K562 (cell line): ENCODE measurements around the gene SHISA5. TPM values are rescaled to one million over a fixed set of nuclear protein-coding genes. Genes with fewer than 3 reads are reported as not detected.

ENCODE experiments used
- BMI1 ChIP-seq: fragments of 150-350 bp; IDR thresholded peaks from 2 replicates; pipeline ENCODE4 v1.6.1; 2014; ENCODE audit warnings: low read length
- C11orf30 ChIP-seq: fragments of 450-650 bp; IDR thresholded peaks from 2 replicates; pipeline ENCODE4 v1.6.1; 2016; ENCODE audit warnings: low read depth, mild to moderate bottlenecking
- CXXC5 ChIP-seq: fragments of 250-450 bp; sonication (Bioruptor Pico); IDR thresholded peaks from 2 replicates; pipeline ENCODE4 v1.8.0; 2022; ENCODE audit warnings: inconsistent platforms, mild to moderate bottlenecking, moderate library complexity
- HDAC8 ChIP-seq: fragments of 450-650 bp; IDR thresholded peaks from 2 replicates; pipeline ENCODE4 v1.6.1; 2016; ENCODE audit warnings: mild to moderate bottlenecking, missing genetic modification characterization, moderate library complexity, missing compliant biosample characterization
- ILK ChIP-seq: fragments of 450-650 bp; IDR thresholded peaks from 2 replicates; pipeline ENCODE4 v1.6.1; 2016; ENCODE audit warnings: missing genetic modification characterization, low read depth, mild to moderate bottlenecking, missing compliant biosample characterization, moderate library complexity, borderline replicate concordance
- POLR2A ChIP-seq: fragments of 450-650 bp; conservative IDR thresholded peaks from 2 replicates; pipeline ENCODE4 v1.6.1; 2016
- SAP30 ChIP-seq: fragments of 200-600 bp; sonication (generic); IDR thresholded peaks from 2 replicates; pipeline ENCODE4 v1.6.1; 2012; ENCODE audit warnings: borderline replicate concordance, low read depth, mild to moderate bottlenecking, moderate library complexity, low read length, control low read depth, inconsistent platforms; ENCODE audit not compliant: insufficient read depth, poor library complexity, severe bottlenecking
- SMC3 ChIP-seq: conservative IDR thresholded peaks from 2 replicates; pipeline ENCODE4 v1.6.1; 2011; ENCODE audit warnings: low read depth, low read length, improper control_type of control experiment; ENCODE audit not compliant: insufficient read depth
- ZFP1 ChIP-seq: fragments of 450-650 bp; formaldehyde crosslinking; IDR thresholded peaks from 2 replicates; pipeline ENCODE4 v1.4.0; 2020; ENCODE audit warnings: mild to moderate bottlenecking, mixed read lengths
- ZFX ChIP-seq: sonication (generic); formaldehyde crosslinking; IDR thresholded peaks from 2 replicates; pipeline ENCODE4 v1.8.0; 2022; ENCODE audit warnings: mild to moderate bottlenecking, missing genetic modification reagents, moderate library complexity
- ZNF57 ChIP-seq: fragments of 450-650 bp; formaldehyde crosslinking; IDR thresholded peaks from 2 replicates; pipeline ENCODE4 v1.4.0; 2020; ENCODE audit warnings: mild to moderate bottlenecking, moderate library complexity
- ZNF830 ChIP-seq: fragments of 250-450 bp; sonication (Bioruptor Pico); IDR thresholded peaks from 2 replicates; pipeline ENCODE4 v1.5.0; 2021; ENCODE audit warnings: mild to moderate bottlenecking
- polyA plus RNA-seq, 8 experiments: library from polyadenylated mRNA; depleted of rRNA in 4 of 8; stranded (reverse) in 5 of 8; unstranded in 3 of 8; fragments of >200 nt; fragmentation: Nextera tagmentation in 2 of 8; fragmentation: Illumina TruSeq in 1 of 8; extraction: Ambion mirVana in 2 of 8; extraction: Trizol in 1 of 8; gene quantifications; 2 replicates each; pipeline versions ENCODE4 v1.2.1 to v1.2.3, GENCODE V29; 2011 to 2014; ENCODE audit warnings: inconsistent platforms in 1 of 8, missing spikeins in 1 of 8
- total RNA-seq, 7 experiments: library from RNA; depleted of rRNA in 6 of 7; stranded (reverse); fragments of >200 nt in 6 of 7; fragmentation: Illumina TruSeq in 2 of 7; extraction: Trizol in 2 of 7; gene quantifications; 2 replicates each; pipeline versions ENCODE4 v1.2.1 to v1.2.3, GENCODE V29; 2011 to 2021; ENCODE audit warnings: low replicate concordance in 1 of 7
- TF ChIP-seq, protein P1 (sequence below): fragments of 450-650 bp; IDR thresholded peaks from 2 replicates; pipeline ENCODE4 v1.6.1; 2016; ENCODE audit warnings: low read depth, mild to moderate bottlenecking, moderate library complexity
- TF ChIP-seq, protein P2 (sequence below): fragments of 250-450 bp; sonication (Bioruptor Pico); IDR thresholded peaks from 2 replicates; pipeline ENCODE4 v1.9.0; 2021; ENCODE audit warnings: mild to moderate bottlenecking, inconsistent platforms
- TF ChIP-seq, protein P3 (sequence below), 2 experiments: fragments of 200-800 bp in 1 of 2; sonication (Bioruptor generic) in 1 of 2; sonication (generic) in 1 of 2; formaldehyde crosslinking in 1 of 2; IDR thresholded peaks in 1 of 2; conservative IDR thresholded peaks in 1 of 2; 2 replicates each; pipeline versions ENCODE4 v1.5.0 to v1.6.1; 2016 to 2020; ENCODE audit warnings: missing compliant biosample characterization in 1 of 2, missing genetic modification characterization in 1 of 2, missing genetic modification reagents in 1 of 2
- TF ChIP-seq, protein P4 (sequence below): fragments of 450-650 bp; formaldehyde crosslinking; IDR thresholded peaks from 2 replicates; pipeline ENCODE4 v1.4.0; 2022; ENCODE audit warnings: missing genetic modification characterization
- TF ChIP-seq, protein P5 (sequence below): fragments of 250-450 bp; sonication (Bioruptor Pico); IDR thresholded peaks from 2 replicates; pipeline ENCODE4 v1.8.0; 2021; ENCODE audit warnings: mild to moderate bottlenecking, moderate library complexity
- TF ChIP-seq, protein P6 (sequence below): fragments of 450-650 bp; IDR thresholded peaks from 2 replicates; pipeline ENCODE4 v1.7.0; 2016; ENCODE audit warnings: borderline replicate concordance

SHISA5 gene
- total and polyA plus RNA-seq, 9 of the 15 experiments (the other 6 are each of a cell fraction or from before 2014, with no cell fraction given), result 8.4 to 85.8 (median 56.1) TPM

DNA sequence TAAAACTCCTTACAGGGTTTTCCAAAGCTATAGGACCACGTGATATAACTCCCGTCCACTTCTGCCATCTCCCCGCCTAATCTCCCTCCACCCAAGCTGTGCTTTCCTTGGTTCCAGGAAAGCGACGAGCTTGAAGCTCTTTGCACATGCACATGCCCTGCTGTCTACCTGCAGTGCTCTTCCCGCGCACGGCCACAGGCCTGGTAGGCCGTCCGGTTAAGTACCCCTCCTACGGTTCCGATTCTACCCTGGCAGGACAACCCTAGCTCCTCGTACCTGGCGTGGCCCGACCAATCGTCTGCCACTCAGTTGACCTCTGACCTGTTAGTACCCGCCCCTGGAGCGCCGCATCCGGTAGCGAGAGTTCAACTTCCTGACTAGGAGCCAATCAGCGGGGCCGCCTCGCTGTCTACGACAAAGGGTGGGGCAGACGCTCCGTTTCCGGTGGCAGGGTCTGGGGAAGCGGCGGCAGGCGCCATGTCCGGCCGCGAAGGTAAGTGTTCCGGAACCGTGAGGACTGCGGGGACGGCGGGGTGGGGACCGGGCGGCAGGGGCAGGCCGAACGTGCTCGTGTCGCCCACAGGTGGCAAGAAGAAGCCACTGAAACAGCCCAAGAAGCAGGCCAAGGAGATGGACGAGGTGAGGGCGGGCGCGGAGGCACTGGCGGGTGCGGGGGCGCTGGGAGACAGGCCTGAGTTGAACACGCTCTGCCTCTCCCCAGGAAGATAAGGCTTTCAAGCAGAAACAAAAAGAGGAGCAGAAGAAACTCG lies 64.0 kb downstream of the SHISA5 start, which contains the start of the genes CCDC51 and TMA7 (continued):
- TF ChIP-seq, protein P1, sequence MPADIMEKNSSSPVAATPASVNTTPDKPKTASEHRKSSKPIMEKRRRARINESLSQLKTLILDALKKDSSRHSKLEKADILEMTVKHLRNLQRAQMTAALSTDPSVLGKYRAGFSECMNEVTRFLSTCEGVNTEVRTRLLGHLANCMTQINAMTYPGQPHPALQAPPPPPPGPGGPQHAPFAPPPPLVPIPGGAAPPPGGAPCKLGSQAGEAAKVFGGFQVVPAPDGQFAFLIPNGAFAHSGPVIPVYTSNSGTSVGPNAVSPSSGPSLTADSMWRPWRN, result no peak
- TF ChIP-seq POLR2A (peak; percentile 91), CXXC5 (peak; percentile 74), ILK (tag) (no peak), HDAC8 (tag) (no peak), ZFP1 (CRISPR knock-in tag) (no peak), ZNF830 (CRISPR knock-in tag) (no peak), ZFX (CRISPR knock-in tag) (peak; percentile 75), C11orf30 (peak; percentile 76), ZNF57 (CRISPR knock-in tag) (no peak), SAP30 (peak; percentile 35), BMI1 (no peak), SMC3 (no peak)
- TF ChIP-seq, protein P2, sequence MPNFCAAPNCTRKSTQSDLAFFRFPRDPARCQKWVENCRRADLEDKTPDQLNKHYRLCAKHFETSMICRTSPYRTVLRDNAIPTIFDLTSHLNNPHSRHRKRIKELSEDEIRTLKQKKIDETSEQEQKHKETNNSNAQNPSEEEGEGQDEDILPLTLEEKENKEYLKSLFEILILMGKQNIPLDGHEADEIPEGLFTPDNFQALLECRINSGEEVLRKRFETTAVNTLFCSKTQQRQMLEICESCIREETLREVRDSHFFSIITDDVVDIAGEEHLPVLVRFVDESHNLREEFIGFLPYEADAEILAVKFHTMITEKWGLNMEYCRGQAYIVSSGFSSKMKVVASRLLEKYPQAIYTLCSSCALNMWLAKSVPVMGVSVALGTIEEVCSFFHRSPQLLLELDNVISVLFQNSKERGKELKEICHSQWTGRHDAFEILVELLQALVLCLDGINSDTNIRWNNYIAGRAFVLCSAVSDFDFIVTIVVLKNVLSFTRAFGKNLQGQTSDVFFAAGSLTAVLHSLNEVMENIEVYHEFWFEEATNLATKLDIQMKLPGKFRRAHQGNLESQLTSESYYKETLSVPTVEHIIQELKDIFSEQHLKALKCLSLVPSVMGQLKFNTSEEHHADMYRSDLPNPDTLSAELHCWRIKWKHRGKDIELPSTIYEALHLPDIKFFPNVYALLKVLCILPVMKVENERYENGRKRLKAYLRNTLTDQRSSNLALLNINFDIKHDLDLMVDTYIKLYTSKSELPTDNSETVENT (CRISPR knock-in tag), result no peak
- TF ChIP-seq, protein P3, sequence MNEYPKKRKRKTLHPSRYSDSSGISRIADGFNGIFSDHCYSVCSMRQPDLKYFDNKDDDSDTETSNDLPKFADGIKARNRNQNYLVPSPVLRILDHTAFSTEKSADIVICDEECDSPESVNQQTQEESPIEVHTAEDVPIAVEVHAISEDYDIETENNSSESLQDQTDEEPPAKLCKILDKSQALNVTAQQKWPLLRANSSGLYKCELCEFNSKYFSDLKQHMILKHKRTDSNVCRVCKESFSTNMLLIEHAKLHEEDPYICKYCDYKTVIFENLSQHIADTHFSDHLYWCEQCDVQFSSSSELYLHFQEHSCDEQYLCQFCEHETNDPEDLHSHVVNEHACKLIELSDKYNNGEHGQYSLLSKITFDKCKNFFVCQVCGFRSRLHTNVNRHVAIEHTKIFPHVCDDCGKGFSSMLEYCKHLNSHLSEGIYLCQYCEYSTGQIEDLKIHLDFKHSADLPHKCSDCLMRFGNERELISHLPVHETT (CRISPR knock-in tag; conservative IDR thresholded peaks at IDR 0.05 in 1 of 2, IDR thresholded peaks at IDR 0.05 in 1 of 2), result peak in 1 of 2 experiments; percentile 78; a peak in 2 of 4 replicates
- TF ChIP-seq, protein P4, sequence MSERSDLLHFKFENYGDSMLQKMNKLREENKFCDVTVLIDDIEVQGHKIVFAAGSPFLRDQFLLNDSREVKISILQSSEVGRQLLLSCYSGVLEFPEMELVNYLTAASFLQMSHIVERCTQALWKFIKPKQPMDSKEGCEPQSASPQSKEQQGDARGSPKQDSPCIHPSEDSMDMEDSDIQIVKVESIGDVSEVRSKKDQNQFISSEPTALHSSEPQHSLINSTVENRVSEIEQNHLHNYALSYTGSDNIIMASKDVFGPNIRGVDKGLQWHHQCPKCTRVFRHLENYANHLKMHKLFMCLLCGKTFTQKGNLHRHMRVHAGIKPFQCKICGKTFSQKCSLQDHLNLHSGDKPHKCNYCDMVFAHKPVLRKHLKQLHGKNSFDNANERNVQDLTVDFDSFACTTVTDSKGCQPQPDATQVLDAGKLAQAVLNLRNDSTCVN (CRISPR knock-in tag), result no peak
- TF ChIP-seq, protein P5, sequence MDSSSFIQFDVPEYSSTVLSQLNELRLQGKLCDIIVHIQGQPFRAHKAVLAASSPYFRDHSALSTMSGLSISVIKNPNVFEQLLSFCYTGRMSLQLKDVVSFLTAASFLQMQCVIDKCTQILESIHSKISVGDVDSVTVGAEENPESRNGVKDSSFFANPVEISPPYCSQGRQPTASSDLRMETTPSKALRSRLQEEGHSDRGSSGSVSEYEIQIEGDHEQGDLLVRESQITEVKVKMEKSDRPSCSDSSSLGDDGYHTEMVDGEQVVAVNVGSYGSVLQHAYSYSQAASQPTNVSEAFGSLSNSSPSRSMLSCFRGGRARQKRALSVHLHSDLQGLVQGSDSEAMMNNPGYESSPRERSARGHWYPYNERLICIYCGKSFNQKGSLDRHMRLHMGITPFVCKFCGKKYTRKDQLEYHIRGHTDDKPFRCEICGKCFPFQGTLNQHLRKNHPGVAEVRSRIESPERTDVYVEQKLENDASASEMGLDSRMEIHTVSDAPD (CRISPR knock-in tag), result no peak
- TF ChIP-seq, protein P6, sequence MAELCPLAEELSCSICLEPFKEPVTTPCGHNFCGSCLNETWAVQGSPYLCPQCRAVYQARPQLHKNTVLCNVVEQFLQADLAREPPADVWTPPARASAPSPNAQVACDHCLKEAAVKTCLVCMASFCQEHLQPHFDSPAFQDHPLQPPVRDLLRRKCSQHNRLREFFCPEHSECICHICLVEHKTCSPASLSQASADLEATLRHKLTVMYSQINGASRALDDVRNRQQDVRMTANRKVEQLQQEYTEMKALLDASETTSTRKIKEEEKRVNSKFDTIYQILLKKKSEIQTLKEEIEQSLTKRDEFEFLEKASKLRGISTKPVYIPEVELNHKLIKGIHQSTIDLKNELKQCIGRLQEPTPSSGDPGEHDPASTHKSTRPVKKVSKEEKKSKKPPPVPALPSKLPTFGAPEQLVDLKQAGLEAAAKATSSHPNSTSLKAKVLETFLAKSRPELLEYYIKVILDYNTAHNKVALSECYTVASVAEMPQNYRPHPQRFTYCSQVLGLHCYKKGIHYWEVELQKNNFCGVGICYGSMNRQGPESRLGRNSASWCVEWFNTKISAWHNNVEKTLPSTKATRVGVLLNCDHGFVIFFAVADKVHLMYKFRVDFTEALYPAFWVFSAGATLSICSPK, result no peak
